ENCODE measurements around the gene LRRC74A.

DNA sequence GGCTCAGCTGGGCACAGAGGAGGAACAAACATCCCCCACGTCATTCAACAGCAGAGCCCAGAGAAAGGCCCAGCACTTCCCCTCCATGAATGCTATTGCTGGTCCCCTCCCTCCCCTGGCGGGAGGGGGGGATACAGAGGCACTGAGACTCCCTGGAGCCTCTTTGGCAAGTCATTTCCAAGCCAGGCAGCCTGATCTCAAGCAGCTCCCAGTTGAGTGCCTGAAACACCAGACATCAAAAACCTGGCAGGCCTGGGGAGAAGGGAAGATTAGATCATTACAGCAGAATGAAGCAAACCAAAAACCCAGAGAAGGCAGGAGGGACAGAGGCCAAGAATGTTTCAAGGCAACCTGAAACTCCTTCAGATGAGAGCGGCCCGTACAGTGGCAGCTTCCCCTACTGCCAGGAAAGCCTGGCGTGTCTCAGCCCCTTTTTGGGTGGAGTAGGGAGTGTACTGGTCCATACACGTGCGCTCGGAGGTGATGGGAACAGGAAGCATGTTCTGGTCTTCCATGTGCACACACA, 92.1 kb downstream of the LRRC74A start:
- TF ChIP-seq POLR2A (IDR thresholded peaks at IDR 0.05; ENCODE audit: low read depth, low read length) (no peak), RFX5 (IDR thresholded peaks at IDR 0.05; ENCODE audit: low read depth, low read length) (no peak), JUNB (IDR thresholded peaks at IDR 0.05) (no peak), SMC3 (IDR thresholded peaks at IDR 0.05; ENCODE audit: borderline replicate concordance, low read length) (no peak), CBX5 (IDR thresholded peaks at IDR 0.05; ENCODE audit: low read depth) (no peak), ZBED1 (IDR thresholded peaks at IDR 0.05; ENCODE audit: borderline replicate concordance) (no peak), CHD1 (IDR thresholded peaks at IDR 0.05; ENCODE audit: low read depth, low read length) (no peak), POLR2AphosphoS5 (IDR thresholded peaks at IDR 0.05; ENCODE audit: low read length) (no peak), BRCA1 (IDR thresholded peaks at IDR 0.05; ENCODE audit: low read depth, low read length) (no peak)
- TF ChIP-seq, protein P1, sequence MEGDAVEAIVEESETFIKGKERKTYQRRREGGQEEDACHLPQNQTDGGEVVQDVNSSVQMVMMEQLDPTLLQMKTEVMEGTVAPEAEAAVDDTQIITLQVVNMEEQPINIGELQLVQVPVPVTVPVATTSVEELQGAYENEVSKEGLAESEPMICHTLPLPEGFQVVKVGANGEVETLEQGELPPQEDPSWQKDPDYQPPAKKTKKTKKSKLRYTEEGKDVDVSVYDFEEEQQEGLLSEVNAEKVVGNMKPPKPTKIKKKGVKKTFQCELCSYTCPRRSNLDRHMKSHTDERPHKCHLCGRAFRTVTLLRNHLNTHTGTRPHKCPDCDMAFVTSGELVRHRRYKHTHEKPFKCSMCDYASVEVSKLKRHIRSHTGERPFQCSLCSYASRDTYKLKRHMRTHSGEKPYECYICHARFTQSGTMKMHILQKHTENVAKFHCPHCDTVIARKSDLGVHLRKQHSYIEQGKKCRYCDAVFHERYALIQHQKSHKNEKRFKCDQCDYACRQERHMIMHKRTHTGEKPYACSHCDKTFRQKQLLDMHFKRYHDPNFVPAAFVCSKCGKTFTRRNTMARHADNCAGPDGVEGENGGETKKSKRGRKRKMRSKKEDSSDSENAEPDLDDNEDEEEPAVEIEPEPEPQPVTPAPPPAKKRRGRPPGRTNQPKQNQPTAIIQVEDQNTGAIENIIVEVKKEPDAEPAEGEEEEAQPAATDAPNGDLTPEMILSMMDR (IDR thresholded peaks at IDR 0.05 in 2 of 3, conservative IDR thresholded peaks at IDR 0.05 in 1 of 3; ENCODE audit: control insufficient read depth in 2 of 3, extremely low read depth in 1 of 3, insufficient read depth in 1 of 3, low read depth in 3 of 3, low read length in 3 of 3), result no peak
- TF ChIP-seq, protein P2, sequence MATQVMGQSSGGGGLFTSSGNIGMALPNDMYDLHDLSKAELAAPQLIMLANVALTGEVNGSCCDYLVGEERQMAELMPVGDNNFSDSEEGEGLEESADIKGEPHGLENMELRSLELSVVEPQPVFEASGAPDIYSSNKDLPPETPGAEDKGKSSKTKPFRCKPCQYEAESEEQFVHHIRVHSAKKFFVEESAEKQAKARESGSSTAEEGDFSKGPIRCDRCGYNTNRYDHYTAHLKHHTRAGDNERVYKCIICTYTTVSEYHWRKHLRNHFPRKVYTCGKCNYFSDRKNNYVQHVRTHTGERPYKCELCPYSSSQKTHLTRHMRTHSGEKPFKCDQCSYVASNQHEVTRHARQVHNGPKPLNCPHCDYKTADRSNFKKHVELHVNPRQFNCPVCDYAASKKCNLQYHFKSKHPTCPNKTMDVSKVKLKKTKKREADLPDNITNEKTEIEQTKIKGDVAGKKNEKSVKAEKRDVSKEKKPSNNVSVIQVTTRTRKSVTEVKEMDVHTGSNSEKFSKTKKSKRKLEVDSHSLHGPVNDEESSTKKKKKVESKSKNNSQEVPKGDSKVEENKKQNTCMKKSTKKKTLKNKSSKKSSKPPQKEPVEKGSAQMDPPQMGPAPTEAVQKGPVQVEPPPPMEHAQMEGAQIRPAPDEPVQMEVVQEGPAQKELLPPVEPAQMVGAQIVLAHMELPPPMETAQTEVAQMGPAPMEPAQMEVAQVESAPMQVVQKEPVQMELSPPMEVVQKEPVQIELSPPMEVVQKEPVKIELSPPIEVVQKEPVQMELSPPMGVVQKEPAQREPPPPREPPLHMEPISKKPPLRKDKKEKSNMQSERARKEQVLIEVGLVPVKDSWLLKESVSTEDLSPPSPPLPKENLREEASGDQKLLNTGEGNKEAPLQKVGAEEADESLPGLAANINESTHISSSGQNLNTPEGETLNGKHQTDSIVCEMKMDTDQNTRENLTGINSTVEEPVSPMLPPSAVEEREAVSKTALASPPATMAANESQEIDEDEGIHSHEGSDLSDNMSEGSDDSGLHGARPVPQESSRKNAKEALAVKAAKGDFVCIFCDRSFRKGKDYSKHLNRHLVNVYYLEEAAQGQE (IDR thresholded peaks at IDR 0.05; ENCODE audit: low read depth, low read length), result no peak
- TF ChIP-seq, protein P3, sequence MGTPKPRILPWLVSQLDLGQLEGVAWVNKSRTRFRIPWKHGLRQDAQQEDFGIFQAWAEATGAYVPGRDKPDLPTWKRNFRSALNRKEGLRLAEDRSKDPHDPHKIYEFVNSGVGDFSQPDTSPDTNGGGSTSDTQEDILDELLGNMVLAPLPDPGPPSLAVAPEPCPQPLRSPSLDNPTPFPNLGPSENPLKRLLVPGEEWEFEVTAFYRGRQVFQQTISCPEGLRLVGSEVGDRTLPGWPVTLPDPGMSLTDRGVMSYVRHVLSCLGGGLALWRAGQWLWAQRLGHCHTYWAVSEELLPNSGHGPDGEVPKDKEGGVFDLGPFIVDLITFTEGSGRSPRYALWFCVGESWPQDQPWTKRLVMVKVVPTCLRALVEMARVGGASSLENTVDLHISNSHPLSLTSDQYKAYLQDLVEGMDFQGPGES (IDR thresholded peaks at IDR 0.05), result no peak
